Activated CD4-positive, alpha-beta T cell treated with anti-CD3 and anti-CD28 coated beads, Interleukin-2, Interleukin-6, amounts not matched to agents 100 ng/mL and 50 ng/mL, durations not matched to agents 16 hours and 8 hours (primary cell): Measurements from ENCODE around the gene UTP20.

Experiments
- DNase-seq: peaks from one replicate; pipeline ENCODE4 v3.0.0-alpha.2; 2020

The UTP20 gene

GRCh38 chr12:101280006-101280505 is at the start of gene UTP20:
Gene UTP20, plus strand, starts transcription at chr12:101280105. Its CDS starts 178 bp downstream, at chr12:101280283.
- DNase-seq, result peak; percentile 95

- DNase-seq, result no peak
Measured at GRCh38 chr12:101230547-101230946, 49.4 kb upstream of the UTP20 start.

- no peak for DNase-seq
Measured at GRCh38 chr12:101231636-101232035, 48.3 kb upstream of the UTP20 start.

- no peak for DNase-seq
Measured at GRCh38 chr12:101235686-101236085, 44.2 kb upstream of the UTP20 start.

- no peak for DNase-seq
Measured at GRCh38 chr12:101238306-101238705, 41.6 kb upstream of the UTP20 start.

GRCh38 chr12:101238800-101239329 is 41.0 kb upstream of the UTP20 start:
- no peak for DNase-seq

GRCh38 chr12:101243074-101243473 is 36.8 kb upstream of the UTP20 start:
- no peak for DNase-seq

GRCh38 chr12:101243616-101244015 is 36.3 kb upstream of the UTP20 start:
- no peak for DNase-seq

GRCh38 chr12:101256266-101256665 is 23.6 kb upstream of the UTP20 start:
- no peak for DNase-seq

GRCh38 chr12:101257357-101257756 is 22.5 kb upstream of the UTP20 start:
- no peak for DNase-seq

- DNase-seq, result no peak
Measured at GRCh38 chr12:101267111-101267510, 12.8 kb upstream of the UTP20 start.

GRCh38 chr12:101276433-101276832 is 3.5 kb upstream of the UTP20 start:
- no peak for DNase-seq

GRCh38 chr12:101277443-101277842 is 2.5 kb upstream of the UTP20 start:
- no peak for DNase-seq

- no peak for DNase-seq
Measured at GRCh38 chr12:101287357-101287756, 7.5 kb downstream of the UTP20 start.

- DNase-seq, result no peak
Measured at GRCh38 chr12:101297661-101298060, 17.8 kb downstream of the UTP20 start.

- DNase-seq, result peak; percentile 9
Measured at GRCh38 chr12:101298426-101298825, 18.5 kb downstream of the UTP20 start.

- no peak for DNase-seq
Measured at GRCh38 chr12:101299346-101299745, 19.4 kb downstream of the UTP20 start.

GRCh38 chr12:101299931-101300330 is 20.0 kb downstream of the UTP20 start:
- DNase-seq, result no peak

- DNase-seq, result no peak
Measured at GRCh38 chr12:101302741-101303140, 22.8 kb downstream of the UTP20 start.

GRCh38 chr12:101305226-101305779 is 25.4 kb downstream of the UTP20 start:
- no peak for DNase-seq

GRCh38 chr12:101305794-101306193 is 25.9 kb downstream of the UTP20 start:
- DNase-seq, result no peak

- no peak for DNase-seq
Measured at GRCh38 chr12:101322480-101322879, 42.6 kb downstream of the UTP20 start.

GRCh38 chr12:101323255-101323654 is 43.4 kb downstream of the UTP20 start:
- DNase-seq, result no peak

GRCh38 chr12:101325590-101325989 is 45.7 kb downstream of the UTP20 start:
- no peak for DNase-seq

GRCh38 chr12:101327051-101327450 is 47.1 kb downstream of the UTP20 start:
- no peak for DNase-seq
